GM18520 (cell line): Measurements from ENCODE around the gene TRIO.

Experiments used
- ATAC-seq: cut with Tn5 transposase; IDR thresholded peaks from one replicate; pipeline ENCODE4 v1.9.1; 2021; ENCODE audit not compliant: unreplicated experiment

Gene TRIO

GRCh38 chr5:14343376-14343775, 200.2 kb downstream of the TRIO start:
- ATAC-seq: no peak

GRCh38 chr5:14347522-14347921, 204.4 kb downstream of the TRIO start:
- no peak for ATAC-seq

- ATAC-seq: no peak
Observed at GRCh38 chr5:14348142-14348541, 205.0 kb downstream of the TRIO start.

- ATAC-seq: no peak
Observed at GRCh38 chr5:14349029-14349428, 205.9 kb downstream of the TRIO start.

- no peak for ATAC-seq
Observed at GRCh38 chr5:14351086-14351661, 208.0 kb downstream of the TRIO start.

GRCh38 chr5:14351845-14352712, 208.9 kb downstream of the TRIO start:
- ATAC-seq: peak; percentile 76

- no peak for ATAC-seq
Observed at GRCh38 chr5:14353726-14354474, 210.8 kb downstream of the TRIO start.

- ATAC-seq: no peak
Observed at GRCh38 chr5:14355391-14355790, 212.2 kb downstream of the TRIO start.

GRCh38 chr5:14356305-14356704, 213.2 kb downstream of the TRIO start:
- peak; percentile 41 for ATAC-seq

GRCh38 chr5:14357441-14357840, 214.3 kb downstream of the TRIO start:
- no peak for ATAC-seq

GRCh38 chr5:14357851-14358250, 214.7 kb downstream of the TRIO start:
- ATAC-seq: no peak

GRCh38 chr5:14358536-14358935, 215.4 kb downstream of the TRIO start:
- no peak for ATAC-seq

GRCh38 chr5:14359069-14360043, 216.2 kb downstream of the TRIO start:
- no peak for ATAC-seq

- ATAC-seq: no peak
Observed at GRCh38 chr5:14362491-14362890, 219.3 kb downstream of the TRIO start.

- ATAC-seq: no peak
Observed at GRCh38 chr5:14364096-14364495, 221.0 kb downstream of the TRIO start.

- ATAC-seq: no peak
Observed at GRCh38 chr5:14364576-14365472, 221.7 kb downstream of the TRIO start.

- no peak for ATAC-seq
Observed at GRCh38 chr5:14365831-14366430, 222.8 kb downstream of the TRIO start.

GRCh38 chr5:14366763-14367162, 223.6 kb downstream of the TRIO start:
- no peak for ATAC-seq

GRCh38 chr5:14367364-14367763, 224.2 kb downstream of the TRIO start:
- no peak for ATAC-seq
